TTC549 (cell line): ENCODE data around the gene INPP5B.
"Not testable (repeated sequence)": the region's sequence is repeated elsewhere in the genome, so short reads cannot be mapped to it uniquely, and the experiment has no call there.

ENCODE experiments used
- FAIRE-seq: peaks from 2 replicates; lab custom pipeline; 2012; peaks lifted over from hg19 to GRCh38; lab: Jason Lieb, UNC

INPP5B gene

DNA sequence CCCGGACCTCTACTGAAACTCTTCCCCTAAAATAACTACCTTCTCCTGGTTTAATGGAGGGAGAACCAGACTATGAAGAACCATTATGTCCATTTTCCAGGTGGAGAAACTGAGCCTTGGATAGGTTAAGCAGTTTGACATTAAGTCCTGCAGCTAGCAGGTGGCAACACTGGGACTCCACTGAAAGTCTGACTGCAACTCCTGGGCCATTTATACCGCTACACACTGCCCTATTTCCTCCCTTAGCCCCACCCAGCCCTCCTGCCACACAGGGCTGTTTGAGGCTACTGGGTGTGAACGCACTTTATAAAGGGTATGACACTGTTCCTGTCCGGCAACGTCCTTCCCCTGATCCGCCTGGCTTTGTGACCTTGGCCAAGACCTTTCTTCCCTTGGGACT is 511 bp upstream of the INPP5B start:
- FAIRE-seq = no peak

- no peak for FAIRE-seq
These were observed 830 bp downstream of the INPP5B start for GRCh38 chr1:37945743-37946702.

DNA sequence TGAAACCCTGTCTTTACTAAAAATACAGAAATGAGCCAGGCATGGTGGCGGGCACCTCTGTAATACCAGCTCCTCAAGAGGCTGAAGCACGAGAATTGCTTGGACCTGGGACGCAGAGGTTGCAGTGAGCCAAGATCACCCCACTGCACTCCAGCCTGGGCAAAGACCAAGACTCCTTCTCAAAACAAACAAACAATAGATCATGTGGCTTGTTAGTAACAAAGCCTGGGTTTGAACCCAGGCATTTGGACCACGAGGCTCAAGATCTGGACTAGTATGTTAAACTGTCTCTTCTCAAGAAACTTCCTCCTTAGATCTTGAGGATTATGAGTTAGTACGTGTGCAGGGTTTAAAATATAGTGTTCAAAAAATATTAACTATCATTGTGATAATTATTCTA is 1.6 kb downstream of the INPP5B start:
- FAIRE-seq = no peak

GRCh38 chr1:37944816-37945215 is 2.0 kb downstream of the INPP5B start:
- FAIRE-seq = no peak

DNA sequence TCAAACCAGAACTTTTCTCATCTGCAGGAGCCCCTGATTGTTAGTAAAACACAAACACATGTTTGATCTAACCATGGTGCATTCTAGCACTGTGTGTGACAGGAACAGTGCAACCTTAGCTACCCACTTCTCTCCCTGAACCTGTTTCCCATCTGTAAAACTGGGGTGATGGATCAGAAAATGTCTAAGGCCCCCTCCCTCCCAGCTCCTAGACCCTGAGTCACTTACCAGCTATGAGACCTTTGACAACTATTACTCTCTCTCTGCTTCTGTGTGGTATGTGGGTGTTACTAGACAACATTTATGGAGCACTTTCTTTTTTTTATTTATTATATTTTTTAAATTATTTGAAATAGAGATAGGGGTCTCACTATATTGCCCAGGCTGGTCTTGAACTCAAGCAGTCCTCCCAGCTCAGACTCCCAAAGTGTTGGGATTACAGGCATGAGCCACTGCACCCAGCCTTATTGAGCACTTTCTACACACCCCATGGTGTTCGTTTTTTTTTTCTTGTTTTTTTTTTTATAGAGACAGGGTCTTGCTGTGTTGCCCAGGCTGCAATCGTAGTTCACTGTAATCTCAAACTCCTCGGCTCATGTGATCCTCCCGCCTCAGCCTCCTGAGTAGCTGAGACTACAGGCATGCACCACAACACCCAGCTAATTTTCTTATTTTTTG is 2.6 kb downstream of the INPP5B start:
- no peak for FAIRE-seq

DNA sequence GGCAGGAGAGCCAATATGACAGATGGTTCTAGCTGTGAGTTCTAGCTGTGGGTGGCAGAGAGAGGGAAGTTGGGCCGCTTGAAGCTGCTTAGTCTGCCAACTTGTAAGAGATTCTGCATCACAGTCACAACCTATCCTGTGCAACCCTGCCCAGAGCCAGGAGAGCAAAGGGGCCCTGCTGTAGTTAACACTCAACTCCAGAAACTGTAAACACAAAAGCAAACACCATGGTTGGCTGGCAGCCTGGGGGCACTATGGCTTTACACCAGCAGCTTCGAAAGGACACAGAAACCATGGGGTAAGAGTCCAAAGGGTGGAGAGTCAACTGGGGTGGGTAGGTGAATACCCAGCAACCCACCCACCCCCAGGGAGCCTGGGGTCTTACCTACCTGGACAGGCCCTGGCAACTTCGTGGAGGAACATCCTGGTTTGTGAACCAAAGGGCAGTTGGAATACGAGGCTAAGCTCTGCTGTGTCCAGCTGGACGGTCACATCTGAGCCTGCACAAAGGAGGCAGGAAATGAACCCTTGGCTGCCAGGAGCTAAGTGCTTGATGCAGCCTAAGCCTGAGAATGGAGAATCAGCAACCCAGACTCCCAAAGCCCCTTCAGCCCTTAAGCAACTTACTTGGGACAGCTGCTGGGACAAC is 6.4 kb downstream of the INPP5B start:
- no peak for FAIRE-seq

DNA sequence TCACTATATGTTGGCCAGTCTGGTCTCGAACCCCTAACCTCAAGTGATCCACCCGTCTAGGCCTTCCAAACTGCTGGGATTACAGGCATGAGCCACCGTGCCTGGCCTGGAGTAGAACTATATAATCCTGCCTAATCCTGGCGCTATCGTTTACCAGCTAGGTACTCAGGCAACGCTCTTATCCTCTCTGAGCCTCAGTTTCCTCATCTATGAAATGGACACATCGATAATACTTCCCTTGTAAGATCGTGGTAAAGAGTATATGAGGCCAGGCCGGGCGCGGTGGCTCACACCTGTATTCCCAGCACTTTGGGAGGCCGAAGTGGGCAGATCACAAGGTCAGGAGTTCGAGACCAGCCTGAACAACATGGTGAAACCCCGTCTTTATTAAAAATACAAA is 10.1 kb downstream of the INPP5B start:
- FAIRE-seq = not testable (repeated sequence)

GRCh38 chr1:37932759-37933158 is 14.1 kb downstream of the INPP5B start:
- no peak for FAIRE-seq

DNA sequence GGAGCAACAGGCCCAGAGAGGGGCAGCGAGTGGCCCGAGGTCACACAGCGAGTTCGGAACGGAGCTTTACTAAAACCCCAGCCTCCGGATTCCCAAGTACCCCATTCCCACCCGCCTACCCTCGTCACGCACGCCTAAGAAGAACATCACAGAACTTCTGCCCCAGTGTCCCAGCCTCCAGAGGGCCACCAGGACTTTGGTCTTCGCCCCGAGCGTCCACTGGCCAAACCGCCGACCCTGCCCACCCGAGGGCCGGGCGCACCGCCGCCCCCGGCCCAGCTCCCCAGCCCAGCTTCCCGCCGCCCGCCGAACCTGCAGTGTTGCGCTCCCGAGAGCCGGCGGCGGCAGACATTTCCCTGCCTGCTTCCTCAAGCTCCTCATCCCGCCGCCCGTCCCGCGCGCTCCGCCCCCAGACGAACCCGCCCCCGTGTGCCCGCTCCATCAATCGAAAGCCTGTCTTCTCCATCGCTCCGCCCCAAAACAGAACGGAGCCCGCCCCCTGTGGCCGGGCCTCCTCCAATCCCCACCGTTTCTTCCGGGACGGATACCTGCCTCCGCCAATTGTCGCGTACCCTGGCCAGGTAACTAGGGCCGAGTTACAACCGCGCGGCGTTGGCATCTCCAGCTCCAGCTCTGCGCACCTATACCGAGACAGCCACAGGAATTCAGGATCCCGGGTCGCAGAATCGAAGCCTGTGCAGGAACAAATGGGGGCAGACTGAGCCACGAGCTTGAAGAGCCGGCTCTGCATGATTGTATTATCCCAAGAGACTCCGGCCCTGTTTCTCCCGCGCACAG is 15.3 kb downstream of the INPP5B start:
- peak; percentile 79 for FAIRE-seq

DNA sequence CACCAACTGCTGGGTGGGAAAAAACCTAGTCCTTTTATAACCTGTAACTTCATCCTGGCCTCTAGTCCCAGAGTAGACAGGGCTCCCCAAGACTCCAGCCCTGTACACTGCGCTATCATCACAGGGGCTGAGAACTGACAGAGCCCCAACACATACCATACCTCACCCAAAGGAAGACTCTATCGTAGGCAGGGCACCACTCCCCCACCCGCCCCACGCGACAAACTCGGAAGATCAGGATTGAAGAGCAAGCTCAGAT is 15.8 kb downstream of the INPP5B start:
- no peak for FAIRE-seq

DNA sequence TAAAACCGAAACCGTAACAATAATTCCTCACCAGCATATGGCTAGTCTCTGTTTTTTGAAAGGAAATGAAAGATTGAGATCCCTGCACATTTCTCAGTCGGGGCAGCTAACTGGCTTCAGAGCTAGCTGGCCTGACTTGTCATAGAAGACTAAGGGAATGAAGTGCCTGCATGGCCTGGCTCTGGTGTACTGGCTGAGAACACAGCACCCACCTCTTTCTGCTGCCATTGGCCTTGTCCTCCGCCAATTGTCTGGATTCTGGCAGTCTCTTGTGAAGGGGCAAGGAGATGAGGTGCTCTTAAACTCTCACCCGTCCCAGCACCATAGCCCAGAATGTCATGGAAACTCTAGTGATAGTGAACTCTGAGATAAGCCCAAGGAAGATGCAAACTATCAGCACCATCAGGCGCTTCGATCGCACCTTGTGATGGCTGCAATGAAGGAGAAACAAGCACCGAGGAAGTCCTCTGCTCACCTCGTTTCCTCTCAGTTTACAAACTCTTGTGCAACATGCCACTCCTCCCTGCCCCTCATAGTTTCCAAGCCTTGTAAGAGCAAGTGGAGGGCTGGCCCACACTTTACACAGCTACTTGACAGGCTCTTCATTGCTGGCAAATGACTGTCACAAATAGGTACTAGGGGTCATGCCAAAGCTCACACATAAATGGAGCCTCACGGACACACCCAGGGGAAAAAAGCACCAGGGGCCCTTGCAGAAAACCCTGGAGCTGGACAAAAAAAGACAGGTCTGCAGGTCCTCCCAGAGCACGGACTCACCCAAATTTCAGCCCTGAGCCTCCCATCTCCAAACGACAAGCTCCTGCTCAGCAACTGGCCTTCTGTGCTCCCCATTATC is 16.4 kb downstream of the INPP5B start:
- no peak for FAIRE-seq

DNA sequence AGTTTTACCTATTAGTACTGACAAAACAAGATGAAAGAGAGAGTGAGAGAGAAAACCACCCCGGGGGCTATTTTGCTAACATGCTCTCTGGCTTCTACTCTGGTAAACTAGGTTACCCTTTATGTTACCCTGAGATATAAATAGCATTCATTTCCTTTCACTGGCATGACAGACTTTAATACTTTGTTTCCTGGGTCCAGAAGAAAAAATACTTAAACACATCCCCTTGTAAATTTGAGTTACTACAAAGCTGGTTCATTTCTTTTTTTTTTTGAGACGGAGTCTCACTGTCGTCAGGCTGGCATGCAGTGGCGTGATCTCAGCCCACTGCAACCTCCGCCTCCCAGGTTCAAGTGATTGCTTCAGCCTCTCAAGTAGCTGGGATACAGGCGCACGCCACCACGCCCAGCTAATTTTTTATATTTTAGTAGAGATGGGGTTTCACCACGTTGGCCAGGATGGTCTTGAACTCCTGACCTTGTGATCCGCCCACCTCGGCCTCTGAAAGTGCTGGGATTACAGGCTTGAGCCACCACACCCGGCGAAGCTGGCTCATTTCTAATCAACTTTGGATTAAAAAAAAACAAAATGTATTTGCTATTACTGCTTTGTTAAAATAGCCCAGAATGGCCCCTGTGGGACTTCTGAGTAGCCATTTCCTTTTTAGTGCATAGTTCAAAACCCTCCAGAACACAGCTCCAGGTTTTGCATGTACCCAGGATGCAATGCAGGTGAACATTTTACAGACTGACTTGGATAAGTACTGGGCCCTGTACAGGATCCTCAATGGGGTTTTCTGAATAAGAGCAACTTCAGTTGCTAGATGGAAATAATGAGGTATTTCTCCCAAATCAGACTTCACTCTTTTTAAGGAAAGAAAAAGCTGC is 20.6 kb downstream of the INPP5B start:
- no peak for FAIRE-seq

GRCh38 chr1:37925316-37925715 is 21.5 kb downstream of the INPP5B start:
- no peak for FAIRE-seq

- no peak for FAIRE-seq
These were observed 23.3 kb downstream of the INPP5B start for GRCh38 chr1:37923551-37923889.

- no peak for FAIRE-seq
These were observed 23.9 kb downstream of the INPP5B start for GRCh38 chr1:37922767-37923550.

- FAIRE-seq = no peak
These were observed 27.6 kb downstream of the INPP5B start for GRCh38 chr1:37919277-37919676.

- no peak for FAIRE-seq
These were observed 31.3 kb downstream of the INPP5B start for GRCh38 chr1:37915476-37916093.

- no peak for FAIRE-seq
These were observed 32.0 kb downstream of the INPP5B start for GRCh38 chr1:37914719-37915475.

DNA sequence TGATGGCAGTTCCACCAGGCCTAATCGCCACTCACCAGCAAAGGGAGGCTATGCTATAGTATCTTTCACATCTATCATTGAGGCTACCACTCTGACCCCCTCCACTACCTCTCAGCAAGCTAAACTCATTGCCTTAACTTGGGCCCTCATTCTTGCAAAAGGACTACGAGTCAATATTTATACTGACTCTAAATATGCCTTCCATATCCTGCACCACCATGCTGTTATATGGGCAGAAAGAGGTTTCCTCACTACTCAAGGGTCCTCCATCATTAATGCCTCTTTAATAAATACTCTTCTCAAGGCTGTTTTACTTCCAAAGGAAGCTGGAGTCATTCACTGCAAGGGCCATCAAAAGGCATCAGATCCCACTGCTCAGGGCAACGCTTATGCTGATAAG is 35.4 kb downstream of the INPP5B start:
- FAIRE-seq = not testable (repeated sequence)
